Large intestine (tissue), 3 donors: ENCODE results near the gene GCH1. TPM values are rescaled to one million over a fixed set of nuclear protein-coding genes. Genes with fewer than 3 reads are reported as not detected.
"Not testable (repeated sequence)": the region's sequence is repeated elsewhere in the genome, so short reads cannot be mapped to it uniquely, and the experiment has no call there.

Experiments used
- DNase-seq, 2 donors: peaks; one replicate each; pipeline versions ENCODE4 v3.0.0 to v3.0.0-alpha.2; 2013
- H3K27ac ChIP-seq: one replicate; pipeline ENCODE4 v1.5.1; 2013; ENCODE audit warnings: low read length
- H3K27me3 ChIP-seq: 2 replicates; pipeline ENCODE4 v1.6.1; 2013; ENCODE audit warnings: low read length; ENCODE audit not compliant: control insufficient read depth, insufficient read depth
- H3K36me3 ChIP-seq: 2 replicates; pipeline ENCODE4 v1.6.1; 2013; ENCODE audit warnings: low read length; ENCODE audit not compliant: control insufficient read depth, insufficient read depth
- H3K4me1 ChIP-seq: one replicate; pipeline ENCODE4 v1.6.1; 2013; ENCODE audit warnings: low read length; ENCODE audit not compliant: control insufficient read depth, insufficient read depth
- H3K4me3 ChIP-seq: one replicate; pipeline ENCODE4 v1.5.1; 2013; ENCODE audit warnings: low read length
- H3K9me3 ChIP-seq: one replicate; pipeline ENCODE4 v1.6.1; 2013; ENCODE audit warnings: mild to moderate bottlenecking, low read depth, low read length, moderate library complexity; ENCODE audit not compliant: control insufficient read depth
- WGBS: methylation state at CpG from one replicate; pipeline ENCODE4 v1.1.5; 2013; ENCODE audit warnings: low lambda C conversion rate; ENCODE audit not compliant: insufficient coverage; 5-methylcytosine and 5-hydroxymethylcytosine counted together
- polyA plus RNA-seq: library from polyadenylated mRNA; unstranded; fragments of 120-200 nt; gene quantifications from one replicate; pipeline ENCODE4 v1.2.1, GENCODE V29; 2013

The GCH1 gene
- polyA plus RNA-seq, 1 donor, result 27.5 TPM

DNA sequence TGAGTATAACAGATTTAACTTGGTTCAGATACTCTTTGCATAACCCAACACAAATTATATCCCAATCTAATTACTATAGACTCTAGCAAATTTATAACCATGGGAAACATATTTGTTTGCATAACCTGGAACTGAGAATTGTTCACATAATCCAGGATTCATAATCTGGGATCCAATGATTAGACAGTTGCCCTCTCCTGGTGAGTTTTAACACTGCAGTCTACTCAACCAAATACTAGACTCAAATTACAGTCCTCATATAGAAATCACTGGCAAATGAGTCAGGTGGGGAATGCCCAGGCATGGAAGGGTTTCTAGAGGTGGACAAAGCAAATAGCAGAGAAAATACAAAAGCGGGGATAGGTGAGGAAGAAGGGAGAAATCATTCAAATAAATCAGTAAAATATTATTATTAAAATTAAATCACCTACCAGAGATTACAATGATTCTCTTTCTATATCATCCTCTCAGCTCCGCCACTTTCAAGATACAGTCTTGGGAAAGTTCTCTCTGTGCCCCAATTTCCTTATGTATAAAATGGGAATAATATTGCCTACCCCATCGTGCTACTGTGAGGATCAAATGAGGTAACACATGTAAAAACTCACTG is 9.4 kb downstream of the GCH1 start:
- Histone ChIP-seq H3K4me3 (no peak overlapping the region), H3K27me3 (no peaks in the 10 kb centered on the region), H3K36me3 (no peaks in the 10 kb centered on the region), H3K27ac (no peak overlapping the region), H3K4me1 (no peaks in the 10 kb centered on the region), H3K9me3 (no peaks in the 10 kb centered on the region)
- DNase-seq, result peak in 1 of 2 donors; percentile 29
- WGBS, result 40% methylated on average over 1 of the region's 3 CpGs

DNA sequence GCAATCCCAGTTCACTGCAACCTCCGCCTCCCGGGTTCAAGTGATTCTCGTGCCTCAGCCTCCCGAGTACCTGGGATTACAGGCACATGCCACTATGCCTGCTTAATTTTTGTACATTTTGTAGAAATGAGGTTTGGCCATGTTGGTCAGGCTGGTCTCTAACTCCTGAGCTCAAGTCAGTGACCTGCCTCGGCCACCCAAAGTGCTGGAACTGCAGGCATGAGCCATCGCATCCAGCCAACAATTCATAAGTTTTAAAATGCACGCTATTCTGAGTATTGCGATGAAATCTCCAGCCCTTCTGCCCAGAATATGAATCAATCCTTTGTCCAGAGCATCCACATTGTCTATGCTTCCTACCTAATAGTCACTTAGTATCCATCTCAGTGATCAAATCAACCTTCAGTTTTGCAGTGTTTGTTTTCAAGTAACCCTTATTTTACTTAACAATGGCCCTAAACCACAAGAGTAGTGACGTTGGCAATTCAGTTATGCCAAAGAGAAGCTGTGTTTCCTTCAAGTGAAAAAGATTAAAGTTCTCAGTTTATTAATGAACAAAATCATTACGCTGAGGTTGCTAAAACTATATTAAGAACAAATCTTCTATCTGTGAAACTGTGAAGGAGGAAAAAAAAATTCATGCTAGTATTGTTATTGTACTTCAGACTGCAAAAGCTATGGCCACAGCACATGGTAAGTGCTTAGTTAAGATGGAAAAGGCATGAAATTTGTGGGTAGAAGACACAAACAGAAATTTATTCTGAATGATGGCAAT is 11.0 kb downstream of the GCH1 start:
- DNase-seq, result no peak
- Histone ChIP-seq H3K27me3 (no peaks in the 10 kb centered on the region), H3K4me3 (no peak overlapping the region), H3K4me1 (no peaks in the 10 kb centered on the region), H3K36me3 (no peaks in the 10 kb centered on the region), H3K9me3 (no peaks in the 10 kb centered on the region), H3K27ac (no peak overlapping the region)
- 100% methylated on average over 1 of the region's 10 CpGs for WGBS

DNA sequence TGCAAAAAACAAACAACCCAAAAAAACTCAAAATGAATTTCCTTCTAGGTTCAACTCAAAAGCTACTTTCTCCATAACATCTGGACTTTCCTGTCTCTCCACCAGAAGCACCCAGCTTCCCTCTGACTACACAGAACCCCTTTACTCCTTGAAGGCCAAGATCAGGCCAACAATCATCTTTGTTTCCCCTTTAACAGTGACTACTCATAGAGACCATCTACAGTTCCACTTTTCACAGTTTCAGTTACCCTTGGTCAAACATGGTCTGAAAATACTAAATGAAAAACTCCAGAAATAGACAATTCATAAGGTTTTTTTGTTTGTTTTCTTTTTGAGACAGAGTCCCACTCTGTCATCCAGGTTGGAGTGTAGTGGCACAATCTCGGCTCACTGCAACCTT is 11.8 kb downstream of the GCH1 start:
- Histone ChIP-seq H3K9me3 (no peaks in the 10 kb centered on the region), H3K27me3 (no peaks in the 10 kb centered on the region), H3K36me3 (no peaks in the 10 kb centered on the region), H3K27ac (no peak overlapping the region), H3K4me3 (no peak overlapping the region), H3K4me1 (no peaks in the 10 kb centered on the region)
- no CpG with 5 or more reads among the region's 1 CpG for WGBS
- DNase-seq, result no peak

DNA sequence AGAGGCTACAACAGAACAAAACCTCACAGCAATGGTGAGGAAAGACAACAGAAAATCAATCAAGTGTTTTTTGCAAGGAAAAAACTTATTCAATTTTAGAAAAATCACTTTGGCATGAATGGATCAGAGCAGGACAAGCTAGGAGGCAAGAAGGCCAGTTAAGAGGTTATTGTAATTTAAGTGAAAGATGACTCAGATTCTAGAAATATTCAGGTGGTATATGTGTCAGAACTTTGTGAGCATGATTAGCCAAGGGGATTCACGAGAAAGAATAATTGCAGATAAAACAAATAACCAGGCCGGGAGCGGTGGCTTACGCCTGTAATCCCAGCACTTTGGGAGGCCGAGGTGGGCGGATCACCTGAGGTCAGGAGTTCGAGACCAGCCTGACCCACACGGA is 12.7 kb downstream of the GCH1 start:
- Histone ChIP-seq H3K4me1 (no peaks in the 10 kb centered on the region), H3K36me3 (peaks cover under 1% of the 10 kb centered on the region), H3K27me3 (no peaks in the 10 kb centered on the region), H3K27ac (no peak overlapping the region), H3K4me3 (no peak overlapping the region), H3K9me3 (no peaks in the 10 kb centered on the region)
- no CpG with 5 or more reads among the region's 8 CpGs for WGBS
- DNase-seq, result no peak

DNA sequence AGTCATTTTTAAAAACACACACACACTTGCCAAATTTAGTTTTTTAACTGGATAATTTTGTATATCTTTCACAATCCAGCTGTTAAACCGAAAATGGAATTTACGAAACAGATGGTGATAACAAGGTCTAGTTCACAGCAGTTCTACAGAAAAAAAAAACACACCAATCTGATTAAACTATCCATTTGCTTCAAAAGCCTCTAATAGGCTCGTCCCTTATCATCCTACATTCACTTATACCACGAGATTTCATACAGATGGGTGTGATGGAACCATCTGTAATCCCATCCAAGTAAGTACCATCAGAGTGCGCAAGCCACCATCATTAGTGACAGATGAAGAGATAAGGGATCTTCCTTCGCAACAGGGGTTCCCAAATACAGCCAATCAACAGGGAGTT is 20.1 kb downstream of the GCH1 start:
- no peak for DNase-seq
- peaks cover 3% of the 10 kb centered on the region for H3K36me3 ChIP-seq
- 87% methylated on average over 2 of the region's 6 CpGs for WGBS
- H3K4me1 ChIP-seq, result no peaks in the 10 kb centered on the region
- H3K27ac ChIP-seq, result no peak overlapping the region
- no peak overlapping the region for H3K4me3 ChIP-seq
- H3K27me3 ChIP-seq, result no peaks in the 10 kb centered on the region
- no peaks in the 10 kb centered on the region for H3K9me3 ChIP-seq

DNA sequence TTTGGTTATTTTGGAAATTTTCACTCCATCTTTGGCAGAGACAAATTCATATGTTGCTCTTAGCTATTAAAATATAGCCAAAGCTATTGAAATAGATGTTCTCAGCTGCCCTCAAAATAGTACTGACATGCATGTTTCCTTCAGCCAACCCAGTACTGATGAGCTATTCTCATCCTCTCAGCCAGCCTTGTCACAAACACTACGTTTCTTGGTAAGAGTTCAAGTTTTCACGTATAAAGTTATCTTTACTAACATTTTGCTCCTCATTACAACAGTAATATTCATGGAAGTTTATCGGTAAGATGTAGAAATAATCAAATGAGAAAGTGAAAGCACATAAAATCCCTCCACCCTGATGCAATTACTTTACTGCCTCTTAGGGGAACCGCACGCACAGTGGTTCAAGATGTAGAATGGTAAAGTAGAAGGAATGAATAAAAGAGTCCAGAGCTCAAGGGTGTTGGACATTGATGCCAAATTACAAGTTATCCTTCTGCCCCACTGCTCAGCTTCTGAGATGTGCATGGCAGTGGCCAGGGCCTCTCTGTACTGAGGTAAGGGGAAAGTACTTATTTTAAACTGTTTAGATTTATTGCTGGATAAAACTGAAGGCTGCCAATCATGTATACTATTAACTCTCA is 20.7 kb downstream of the GCH1 start:
- peaks cover 3% of the 10 kb centered on the region for H3K36me3 ChIP-seq
- H3K27me3 ChIP-seq, result no peaks in the 10 kb centered on the region
- H3K4me1 ChIP-seq, result no peaks in the 10 kb centered on the region
- no peaks in the 10 kb centered on the region for H3K9me3 ChIP-seq
- H3K27ac ChIP-seq, result peak overlapping the region; percentile 39
- DNase-seq, result peak in 1 of 2 donors; percentile 51
- 20% methylated on average over 1 of the region's 5 CpGs for WGBS
- H3K4me3 ChIP-seq, result no peak overlapping the region

DNA sequence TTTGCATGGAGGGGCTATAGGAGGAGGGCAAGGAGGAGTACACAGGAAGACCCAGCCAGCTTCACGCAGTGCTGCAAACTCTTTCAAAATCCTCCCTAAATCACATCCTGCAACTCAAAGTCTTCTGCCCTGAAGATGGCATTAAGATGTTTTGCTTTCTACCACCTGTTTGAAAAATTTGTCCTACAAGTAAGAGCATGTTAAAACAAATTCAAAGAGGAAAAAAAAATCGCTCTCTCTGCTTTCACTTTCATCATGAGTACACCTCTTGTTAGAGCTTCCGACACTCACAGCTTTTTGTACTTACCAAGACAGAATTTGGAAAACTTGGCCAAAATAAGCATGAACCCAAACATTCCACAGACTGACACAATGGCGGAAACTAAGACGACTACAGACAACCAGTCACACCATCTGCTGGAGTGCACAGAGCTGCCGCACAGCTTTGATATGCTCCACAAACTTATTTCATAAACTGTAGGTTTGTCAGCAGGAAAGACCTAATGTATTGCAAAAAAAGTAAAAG is 21.3 kb downstream of the GCH1 start:
- no peaks in the 10 kb centered on the region for H3K4me1 ChIP-seq
- DNase-seq, result peak in 1 of 2 donors; percentile 43
- no peaks in the 10 kb centered on the region for H3K27me3 ChIP-seq
- H3K27ac ChIP-seq, result peak overlapping the region; percentile 39
- H3K36me3 ChIP-seq, result peaks cover 3% of the 10 kb centered on the region
- no CpG with 5 or more reads among the region's 6 CpGs for WGBS
- H3K4me3 ChIP-seq, result no peak overlapping the region
- no peaks in the 10 kb centered on the region for H3K9me3 ChIP-seq

DNA sequence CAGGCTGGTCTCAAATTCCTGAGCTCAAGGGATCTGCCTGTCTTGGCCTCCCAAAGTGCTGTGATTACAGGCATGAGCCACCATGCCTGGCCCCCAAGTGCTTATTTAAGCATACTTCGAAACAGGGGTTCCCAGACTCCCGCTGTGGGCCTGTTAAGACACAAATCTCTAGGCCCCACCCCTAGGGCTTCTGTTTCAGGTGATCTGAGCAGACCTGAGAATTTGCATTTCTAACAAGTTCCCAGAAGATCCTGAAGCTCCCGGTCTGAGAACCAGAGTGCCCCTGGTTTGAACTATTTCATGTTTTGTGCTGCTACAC is 25.0 kb downstream of the GCH1 start:
- no peak for DNase-seq
- H3K4me3 ChIP-seq, result no peak overlapping the region
- H3K27ac ChIP-seq, result no peak overlapping the region
- no peaks in the 10 kb centered on the region for H3K9me3 ChIP-seq
- WGBS, result no CpG with 5 or more reads among the region's 3 CpGs
- no peaks in the 10 kb centered on the region for H3K36me3 ChIP-seq
- H3K4me1 ChIP-seq, result no peaks in the 10 kb centered on the region
- H3K27me3 ChIP-seq, result no peaks in the 10 kb centered on the region

DNA sequence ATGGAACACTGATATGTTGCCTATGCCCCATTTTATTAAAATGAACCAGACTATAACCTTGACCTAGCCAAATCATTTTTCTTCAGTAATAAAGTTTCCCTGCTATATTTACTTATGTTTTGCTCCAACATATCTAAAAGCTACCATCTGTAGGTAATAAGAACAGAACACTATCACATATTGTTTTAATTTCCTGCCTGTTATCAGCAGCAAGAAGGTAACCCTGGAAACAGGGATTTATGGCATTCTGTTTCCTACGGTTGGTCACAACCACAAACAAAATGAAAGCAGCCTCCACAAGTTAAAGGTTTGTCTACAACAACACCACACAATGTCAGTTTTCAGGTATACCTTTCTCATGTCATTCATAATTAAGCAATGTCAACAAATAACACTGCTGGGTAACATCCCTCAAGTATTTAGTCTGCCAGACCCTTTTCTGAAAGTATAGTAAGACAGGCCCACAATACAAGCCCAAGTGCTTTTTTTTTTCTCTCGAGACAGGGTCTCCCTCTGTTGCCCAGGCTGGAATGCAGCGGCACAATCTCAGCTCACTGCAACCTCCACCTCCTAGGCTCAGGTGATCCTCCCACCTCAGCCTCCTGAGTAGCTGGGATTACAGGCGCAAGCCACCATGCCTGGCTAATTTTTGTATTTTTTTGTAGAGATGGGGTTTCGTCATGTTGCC is 25.5 kb downstream of the GCH1 start:
- WGBS, result no CpG with 5 or more reads among the region's 5 CpGs
- peak; percentile 51 to 78 for DNase-seq
- Histone ChIP-seq H3K9me3 (no peaks in the 10 kb centered on the region), H3K4me1 (no peaks in the 10 kb centered on the region), H3K27ac (peak overlapping the region; percentile 8), H3K4me3 (no peak overlapping the region), H3K27me3 (no peaks in the 10 kb centered on the region), H3K36me3 (no peaks in the 10 kb centered on the region)

DNA sequence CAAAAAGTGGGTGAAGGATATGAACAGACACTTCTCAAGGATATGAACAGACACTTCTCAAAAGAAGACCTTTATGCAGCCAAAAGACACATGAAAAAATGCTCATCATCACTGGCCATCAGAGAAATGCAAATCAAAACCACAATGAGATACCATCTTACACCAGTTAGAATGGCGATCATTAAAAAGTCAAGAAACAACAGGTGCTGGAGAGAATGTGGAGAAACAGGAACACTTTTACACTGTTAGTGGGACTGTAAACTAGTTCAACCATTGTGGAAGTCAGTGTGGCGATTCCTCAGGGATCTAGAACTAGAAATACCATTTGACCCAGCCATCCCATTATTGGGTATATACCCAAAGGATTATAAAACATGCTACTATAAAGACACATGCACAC is 27.0 kb downstream of the GCH1 start:
- not testable (repeated sequence) for H3K27me3 ChIP-seq, H3K36me3 ChIP-seq, H3K9me3 ChIP-seq, H3K4me3 ChIP-seq, DNase-seq, H3K27ac ChIP-seq, H3K4me1 ChIP-seq
- no CpG with 5 or more reads among the region's 2 CpGs for WGBS
